CD4-positive, alpha-beta T cell treated with Interleukin-17A for 4 hours (primary cell): Measurements from ENCODE around the gene BMERB1.
"Not testable (repeated sequence)": the region's sequence is repeated elsewhere in the genome, so short reads cannot be mapped to it uniquely, and the experiment has no call there.

Experiments
- DNase-seq: peaks from one replicate; pipeline ENCODE4 v3.0.0-alpha.2; 2020; ENCODE audit warnings: mixed read lengths

BMERB1 gene

DNA sequence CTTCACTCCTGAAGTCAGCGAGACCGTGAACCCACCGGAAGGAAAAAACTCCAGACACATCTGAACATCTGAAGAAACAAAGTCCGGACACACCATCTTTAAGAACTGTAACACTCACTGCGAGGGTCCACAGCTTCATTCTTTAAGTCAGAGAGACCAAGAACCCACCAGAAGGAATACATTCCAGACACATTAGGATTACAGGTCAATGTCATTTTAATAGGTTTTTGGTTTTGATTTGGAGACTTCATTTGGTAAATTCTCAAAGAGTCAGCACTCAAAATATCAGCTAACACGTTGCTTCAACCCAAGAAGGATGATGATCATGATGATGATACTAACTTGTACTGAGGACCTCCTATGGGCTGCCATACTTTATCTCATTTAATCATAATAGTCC lies 7.6 kb upstream of the BMERB1 start:
- DNase-seq: no peak

DNA sequence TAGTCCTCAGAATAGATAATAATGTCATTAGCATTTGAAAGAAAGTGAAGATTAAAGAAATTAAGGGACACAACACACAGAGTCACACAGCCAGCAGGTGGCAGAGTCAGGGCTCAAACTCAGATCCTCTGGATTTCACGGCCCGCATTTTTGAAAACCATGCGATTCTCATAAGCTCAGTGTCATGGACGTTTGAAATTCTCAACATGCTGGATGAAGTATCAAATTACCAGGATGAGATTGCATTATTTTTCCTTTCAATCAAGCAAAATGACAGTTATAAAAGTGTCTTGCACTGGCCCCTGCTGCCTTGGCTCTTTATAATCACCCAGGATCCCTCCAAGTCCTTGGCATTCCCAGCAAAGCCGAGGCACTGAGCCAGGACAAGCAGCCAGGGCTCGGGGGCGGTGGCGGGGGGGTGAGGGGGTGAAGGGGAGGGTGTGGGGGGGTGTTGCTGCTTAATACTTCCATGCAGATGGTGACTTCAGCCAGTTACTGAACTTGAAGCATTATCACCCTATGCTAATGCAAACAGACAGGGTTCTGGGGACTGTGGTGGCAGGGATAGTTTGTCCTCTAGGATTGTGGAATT lies 6.6 kb upstream of the BMERB1 start:
- peak; percentile 72 for DNase-seq

DNA sequence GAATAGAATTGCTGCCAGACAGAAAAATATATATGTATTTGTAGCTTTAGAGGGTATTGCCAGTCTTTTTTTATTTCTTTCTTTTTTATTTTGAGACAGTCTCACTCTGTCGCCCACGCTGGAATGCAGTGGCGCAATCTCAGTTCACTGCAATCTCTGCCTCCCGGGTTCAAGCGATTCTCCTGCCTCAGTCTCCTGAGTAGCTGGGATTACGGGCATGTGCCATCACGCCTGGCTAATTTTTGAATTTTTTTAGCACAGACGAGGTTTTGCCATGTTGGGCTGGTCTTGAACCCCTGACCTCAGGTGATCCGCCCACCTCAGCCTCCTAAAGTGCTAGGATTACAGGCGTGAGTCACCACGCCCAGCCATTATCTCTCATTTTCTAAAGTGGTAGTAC lies 3.5 kb upstream of the BMERB1 start:
- DNase-seq: not testable (repeated sequence)

DNA sequence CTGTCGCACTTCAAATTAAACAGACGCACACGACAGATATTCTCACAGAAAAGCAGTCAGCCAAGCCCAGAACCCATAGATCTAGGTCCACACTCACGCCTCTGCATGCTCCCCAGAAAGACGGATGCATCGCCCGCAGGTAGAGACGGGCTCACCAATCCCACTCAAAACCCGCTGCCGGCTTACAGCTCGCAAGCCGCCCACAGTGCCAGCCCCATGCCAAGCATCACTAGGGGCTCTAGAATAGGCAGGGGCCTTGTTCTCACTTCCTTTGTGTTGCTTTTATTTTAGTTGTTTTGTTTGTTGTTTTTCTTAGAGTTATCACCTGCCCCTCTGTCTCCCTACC lies 336 bp upstream of the BMERB1 start:
- DNase-seq: no peak

DNA sequence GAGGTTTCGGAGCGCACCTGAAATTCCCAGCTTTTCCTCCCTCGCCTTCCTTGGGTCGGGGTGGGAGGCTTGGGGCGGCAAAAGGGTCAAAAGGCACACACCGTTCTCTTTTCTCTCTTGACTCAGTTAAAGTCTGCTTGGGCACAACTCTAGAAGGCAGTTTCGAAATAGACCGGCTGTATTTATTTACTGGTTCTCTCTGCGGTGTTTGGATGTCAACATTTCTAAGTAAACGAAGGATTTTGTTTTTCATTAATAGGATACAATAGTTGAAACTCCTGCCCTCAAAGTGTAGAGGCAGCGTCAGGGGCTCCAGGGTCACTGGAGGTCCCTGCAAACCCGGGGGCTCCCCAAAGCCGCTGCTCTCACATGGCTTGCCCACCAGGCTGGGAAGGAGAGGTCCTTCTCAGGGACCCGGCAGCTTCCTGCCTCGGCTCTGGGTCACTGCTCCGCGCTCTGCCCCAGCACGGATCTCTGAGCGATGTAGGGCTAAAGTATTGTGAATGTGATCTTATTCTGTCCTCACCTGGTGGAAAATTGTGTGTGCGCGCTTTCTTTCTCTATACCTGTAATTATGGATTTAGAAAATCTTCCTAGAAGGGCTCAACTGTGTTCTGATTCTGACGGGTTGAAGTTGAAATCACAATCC lies 952 bp downstream of the BMERB1 start:
- DNase-seq: no peak

DNA sequence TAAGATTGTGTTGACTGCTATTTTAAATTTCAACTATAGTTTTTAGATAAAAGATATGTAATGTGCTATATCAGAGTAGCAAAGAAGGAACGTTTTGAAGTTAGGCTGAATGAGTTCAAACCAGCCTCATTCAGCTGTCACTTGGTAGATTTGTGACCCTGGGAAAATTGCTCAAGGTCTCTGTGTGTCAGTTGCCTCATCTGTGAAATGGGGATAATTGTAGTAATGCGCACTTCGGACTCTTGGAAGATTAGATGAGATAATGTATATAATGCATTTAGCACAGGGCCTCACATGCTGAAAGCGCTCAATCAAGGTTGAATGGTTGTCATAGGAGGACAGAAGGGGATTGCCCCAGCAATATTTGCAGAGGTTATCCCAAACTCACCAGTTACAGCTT lies 4.7 kb downstream of the BMERB1 start:
- DNase-seq: no peak

DNA sequence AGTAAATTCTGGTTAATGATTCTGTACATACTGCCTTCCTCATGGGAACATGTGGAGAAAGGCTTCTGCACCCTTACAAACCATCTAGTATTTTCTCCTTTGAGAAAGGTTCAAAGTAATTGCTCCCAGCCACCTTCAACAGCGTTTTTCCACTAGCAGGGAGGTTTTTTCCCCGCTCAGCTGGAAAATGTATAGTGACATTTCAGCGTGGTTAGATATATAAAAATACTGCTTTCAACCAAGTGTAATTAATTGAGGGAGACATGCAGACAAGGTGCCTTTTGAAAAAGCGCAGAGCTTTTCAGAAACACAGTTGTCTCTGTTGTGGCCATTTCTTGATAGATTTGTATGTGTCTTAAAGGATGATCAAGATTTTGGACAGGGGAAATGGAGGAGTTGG lies 5.1 kb downstream of the BMERB1 start:
- no peak for DNase-seq

DNA sequence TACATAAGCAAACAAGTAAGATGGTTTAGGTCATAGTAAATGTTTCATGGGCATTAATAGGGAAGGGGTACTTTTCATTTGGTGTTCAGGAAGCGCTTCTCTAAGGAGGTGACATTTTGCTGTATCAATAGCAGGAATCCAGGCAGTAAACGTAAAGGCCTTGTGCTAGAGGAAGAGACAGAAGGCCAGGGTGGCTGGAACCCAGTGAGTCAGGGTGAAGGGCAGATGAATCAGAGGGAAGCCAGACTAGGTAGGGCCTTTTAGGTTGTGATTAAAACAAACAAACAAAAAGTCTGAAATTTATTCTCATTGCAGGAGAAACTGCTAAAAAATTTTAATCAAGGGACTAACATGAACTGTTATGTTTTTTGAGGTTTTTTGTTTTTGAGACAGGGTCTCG lies 6.5 kb downstream of the BMERB1 start:
- DNase-seq: no peak

DNA sequence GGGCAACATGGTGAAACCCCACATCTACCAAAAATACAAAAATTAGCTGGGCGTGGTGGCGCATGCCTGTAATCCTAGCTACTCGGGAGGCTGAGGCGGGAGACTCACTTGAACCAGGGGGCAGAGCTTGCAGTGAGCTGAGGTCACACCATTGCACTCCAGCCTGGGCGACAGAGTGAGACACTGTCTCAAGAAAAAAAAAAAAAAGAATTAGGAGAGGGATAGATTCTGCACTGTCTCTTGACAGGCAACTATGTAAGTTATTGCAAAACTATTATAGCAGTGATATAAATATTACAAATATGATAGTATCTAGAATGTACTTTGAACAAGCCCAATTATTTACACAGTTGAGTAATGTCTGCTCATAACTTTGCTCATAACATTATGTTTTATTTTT lies 7.8 kb downstream of the BMERB1 start:
- DNase-seq: not testable (repeated sequence)

DNA sequence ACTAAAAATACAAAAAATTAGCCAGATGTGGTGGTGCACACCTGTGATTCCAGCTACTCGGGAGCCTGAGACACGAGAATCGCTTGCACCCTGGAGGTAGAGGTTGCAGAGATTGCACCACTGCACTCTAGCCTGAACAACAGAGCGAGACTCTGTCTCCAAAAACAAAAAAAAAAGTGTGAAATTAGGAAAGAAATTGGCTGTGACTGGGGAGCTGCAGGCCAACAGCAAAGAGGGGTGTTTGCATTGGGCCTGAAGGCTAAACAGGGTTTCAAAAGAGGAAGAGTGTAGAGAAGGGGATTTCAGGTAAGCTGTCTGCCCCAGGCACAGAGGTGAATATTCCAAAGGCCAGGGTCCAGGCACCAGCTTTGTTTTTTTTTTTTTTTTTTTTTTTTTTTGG lies 9.4 kb downstream of the BMERB1 start:
- no peak for DNase-seq

DNA sequence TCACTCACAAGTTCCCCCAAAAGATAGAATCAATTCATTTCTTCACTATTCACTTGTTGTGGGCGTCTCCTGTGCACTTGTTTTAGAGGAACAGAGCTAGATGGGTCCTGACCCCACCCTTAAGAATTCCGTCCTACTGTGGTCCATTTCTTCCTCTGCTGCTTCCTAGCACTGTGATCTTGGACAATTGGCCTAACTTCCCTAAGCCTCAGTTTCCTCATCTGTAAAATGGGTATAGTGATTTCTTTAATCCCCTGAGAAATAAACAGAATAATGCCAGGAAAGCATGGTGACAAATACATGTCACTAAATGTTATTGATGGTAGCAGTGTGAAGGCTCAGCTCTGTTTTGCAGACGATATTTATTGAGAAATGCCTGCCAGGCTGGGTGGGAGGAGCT lies 9.9 kb downstream of the BMERB1 start:
- no peak for DNase-seq

DNA sequence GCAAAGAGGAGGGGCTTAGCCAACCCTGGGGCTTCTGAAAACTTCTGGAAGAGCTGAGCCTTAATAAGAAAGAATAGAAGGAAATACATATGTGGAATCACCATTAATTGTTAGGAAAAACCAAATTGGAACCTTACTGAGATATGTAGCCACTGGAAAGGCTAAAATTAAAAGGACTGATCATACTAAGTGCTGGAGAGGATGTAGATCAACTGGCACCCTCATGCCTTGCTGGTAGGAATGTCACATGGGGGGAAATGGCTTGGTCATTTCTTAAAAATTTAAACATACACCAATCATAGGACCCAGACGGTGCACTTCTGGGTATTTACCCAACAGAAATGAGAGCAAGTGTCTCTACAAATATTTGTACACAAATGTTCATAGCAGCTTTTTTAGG lies 11.1 kb downstream of the BMERB1 start:
- DNase-seq: no peak

DNA sequence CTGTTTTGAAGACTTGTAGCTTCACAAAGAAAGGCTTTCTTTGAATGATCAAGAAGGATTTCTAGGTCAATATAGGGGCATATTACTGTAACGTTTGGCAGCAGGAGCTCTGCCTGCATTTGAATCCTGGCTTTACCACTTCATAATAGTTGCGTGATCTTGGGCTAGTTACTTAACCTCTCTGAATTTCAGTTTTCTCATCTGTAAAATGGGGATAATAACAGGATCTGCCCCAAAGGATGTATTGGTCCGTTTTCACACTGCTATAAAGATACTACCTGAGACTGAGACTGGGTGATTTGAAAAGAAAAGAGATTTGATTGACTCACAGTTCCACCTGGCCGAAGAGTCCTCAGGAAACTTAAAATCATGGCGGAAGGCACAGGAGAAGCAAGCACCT lies 12.5 kb downstream of the BMERB1 start:
- DNase-seq: no peak

DNA sequence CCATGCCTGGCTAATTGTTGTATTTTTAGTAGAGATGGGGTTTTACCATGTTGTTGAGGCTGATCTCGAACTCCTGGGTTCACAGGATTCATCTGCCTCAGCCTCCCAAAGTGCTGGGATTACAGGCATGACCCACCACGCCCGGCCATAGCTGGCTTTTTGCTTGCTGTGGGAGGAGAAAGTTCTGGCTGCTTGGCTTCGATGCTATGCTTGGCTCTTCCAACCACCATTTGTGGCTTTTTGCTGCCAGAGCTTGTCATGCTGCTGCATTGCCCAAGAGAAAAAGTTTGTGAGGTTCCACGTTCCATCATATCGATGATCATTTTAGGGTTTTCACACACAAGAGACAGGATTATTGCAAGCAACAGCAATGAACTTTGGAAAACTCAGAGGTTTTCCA lies 16.2 kb downstream of the BMERB1 start:
- no peak for DNase-seq

DNA sequence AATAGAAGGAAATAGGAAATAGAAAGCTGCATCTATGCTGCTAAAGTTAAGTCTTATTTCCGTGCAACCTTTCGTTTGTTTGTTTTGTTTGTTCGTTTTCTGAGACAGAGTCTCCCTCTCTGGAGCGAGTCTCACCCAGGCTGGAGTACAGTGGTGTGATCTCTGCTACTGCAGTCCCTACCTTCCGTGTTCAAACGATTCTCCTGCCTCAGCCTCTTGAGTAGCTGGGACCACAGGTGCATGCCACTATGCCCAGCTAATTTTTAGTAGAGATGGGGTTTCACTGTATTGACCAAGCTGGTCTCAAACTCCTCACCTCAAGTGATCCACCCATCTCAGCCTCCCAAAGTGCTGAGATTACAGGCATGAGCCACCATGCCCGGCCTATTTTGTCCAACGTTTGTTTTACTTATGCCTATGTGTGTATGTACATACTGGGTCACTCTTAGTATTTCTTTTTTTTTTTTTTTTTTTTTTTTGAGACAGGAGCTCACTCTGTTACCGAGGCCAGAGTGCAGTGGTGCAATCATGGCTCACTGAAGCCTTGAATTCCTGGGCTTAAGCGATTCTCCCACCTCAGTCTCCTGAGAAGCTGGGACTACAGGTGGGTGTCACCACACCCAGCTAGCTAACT lies 16.8 kb downstream of the BMERB1 start:
- no peak for DNase-seq

DNA sequence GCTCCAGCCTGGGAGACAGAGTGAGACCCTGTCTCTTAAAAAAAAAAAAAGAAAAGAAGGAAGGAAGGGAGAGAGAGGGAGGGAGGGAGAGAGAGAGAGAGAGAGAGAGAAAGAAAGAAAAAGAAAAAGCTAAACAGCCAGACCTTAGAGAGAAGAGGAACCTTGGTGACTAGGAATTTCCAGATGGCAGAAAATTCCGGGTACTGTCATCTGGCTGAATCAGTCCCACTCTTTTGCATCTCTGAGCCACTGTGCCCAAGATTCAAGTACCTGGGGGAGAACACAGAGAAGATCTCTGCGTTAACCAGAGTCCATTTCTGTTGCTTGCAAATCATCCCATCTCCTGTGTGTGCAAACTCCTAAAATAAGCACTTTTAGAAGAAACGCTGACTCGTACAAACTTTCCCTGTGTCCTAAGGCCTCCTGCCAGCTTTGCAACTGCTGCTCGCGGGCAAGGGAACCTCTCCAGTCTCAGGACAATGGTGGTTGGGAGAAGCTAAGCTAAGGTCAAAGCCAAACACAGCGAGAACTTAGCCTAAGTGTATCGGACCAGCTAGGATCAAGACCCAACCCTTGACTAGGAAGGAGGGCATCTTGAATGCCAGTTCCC lies 18.0 kb downstream of the BMERB1 start:
- DNase-seq: no peak

DNA sequence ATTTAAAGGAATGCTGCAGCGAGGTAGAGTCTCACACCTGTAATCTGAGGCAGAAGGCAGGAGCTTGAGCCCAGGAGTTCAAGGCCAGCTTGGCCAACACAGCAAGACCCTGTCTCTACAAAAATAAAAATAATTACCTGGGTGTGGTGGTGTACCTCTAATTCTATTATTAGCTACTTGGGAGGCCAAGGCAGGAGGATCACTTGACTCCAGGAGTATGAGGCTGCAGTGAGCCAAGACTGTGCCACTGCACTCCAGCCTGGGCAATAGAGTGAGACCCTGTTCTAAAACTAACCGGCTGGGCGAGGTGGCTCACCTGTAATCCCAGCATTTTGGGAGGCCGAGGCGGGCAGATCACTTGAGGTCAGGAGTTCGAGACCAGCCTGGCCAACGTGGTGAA lies 18.9 kb downstream of the BMERB1 start:
- not testable (repeated sequence) for DNase-seq

DNA sequence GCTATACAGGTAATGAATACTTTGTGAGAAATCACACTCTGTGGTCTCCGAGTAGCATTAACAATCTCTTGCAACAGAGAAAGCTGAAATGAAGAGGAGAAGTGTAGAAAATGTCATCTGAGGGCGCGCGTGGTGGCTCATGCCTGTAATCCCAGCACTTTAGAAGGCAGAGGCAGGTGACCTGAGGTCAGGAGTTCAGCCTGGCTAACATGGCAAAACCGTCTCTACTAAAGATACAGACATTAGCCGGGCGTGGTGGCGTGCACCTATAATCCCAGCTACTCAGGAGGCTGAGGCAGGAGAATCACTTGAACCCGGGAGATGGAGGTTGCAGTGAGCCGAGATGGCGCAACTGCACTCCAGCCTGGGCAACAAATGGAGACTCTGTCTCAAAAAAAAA lies 20.5 kb downstream of the BMERB1 start:
- DNase-seq: not testable (repeated sequence)

DNA sequence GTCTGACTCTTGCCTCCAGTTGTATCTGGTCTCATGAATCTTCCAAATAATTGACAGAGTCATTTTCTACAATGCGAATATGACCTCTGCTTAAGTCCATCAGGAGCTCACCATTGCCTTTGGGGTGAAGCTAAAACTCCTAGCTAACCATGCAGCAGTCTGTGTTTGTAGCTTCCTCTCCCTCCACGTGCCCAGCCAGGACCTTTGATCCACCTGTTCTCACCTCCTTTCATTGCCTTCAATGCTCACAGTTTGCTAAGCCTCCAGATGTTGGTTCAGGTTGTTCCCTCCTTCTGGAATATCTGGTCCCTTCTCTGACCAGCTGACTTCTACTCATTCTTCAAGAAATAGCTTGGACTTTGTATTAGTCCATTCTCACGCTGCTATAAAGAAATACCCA lies 23.0 kb downstream of the BMERB1 start:
- no peak for DNase-seq

DNA sequence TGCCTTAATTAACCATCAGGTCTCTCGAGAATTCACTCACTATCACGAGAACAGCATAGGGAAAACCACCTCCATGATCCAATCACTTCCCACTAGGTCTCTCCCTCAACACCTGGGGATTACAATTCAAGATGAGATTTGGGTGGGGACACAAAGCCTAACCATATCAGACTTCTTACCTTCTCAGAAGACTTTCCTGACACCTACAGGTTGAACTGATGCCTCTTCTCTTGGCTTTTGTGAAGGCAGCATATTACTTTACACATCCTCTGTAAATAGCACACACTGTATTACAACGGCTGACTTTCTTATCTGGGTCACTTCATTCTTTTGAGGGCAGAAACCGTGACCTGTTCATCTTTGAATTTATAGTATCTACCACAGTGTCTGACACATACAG lies 23.6 kb downstream of the BMERB1 start:
- no peak for DNase-seq

DNA sequence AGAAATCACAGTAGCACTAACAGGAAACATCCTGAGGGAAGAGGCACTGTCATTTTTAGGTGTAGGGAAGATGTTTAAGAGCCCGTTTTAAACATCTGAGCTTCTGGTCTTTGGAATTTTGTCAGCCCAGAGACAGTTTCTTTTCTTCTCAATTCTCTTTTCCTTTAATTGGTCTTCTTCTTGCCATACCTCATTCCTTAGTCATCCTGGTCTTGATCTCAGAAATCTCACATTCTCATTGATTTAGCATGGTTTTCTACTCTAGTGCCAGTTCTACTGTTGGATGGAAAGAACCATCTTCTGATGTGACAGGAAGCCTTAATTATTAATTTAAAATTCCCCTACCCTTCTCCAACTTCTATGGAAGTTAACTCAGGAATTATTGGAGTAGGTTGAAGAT lies 25.4 kb downstream of the BMERB1 start:
- no peak for DNase-seq

DNA sequence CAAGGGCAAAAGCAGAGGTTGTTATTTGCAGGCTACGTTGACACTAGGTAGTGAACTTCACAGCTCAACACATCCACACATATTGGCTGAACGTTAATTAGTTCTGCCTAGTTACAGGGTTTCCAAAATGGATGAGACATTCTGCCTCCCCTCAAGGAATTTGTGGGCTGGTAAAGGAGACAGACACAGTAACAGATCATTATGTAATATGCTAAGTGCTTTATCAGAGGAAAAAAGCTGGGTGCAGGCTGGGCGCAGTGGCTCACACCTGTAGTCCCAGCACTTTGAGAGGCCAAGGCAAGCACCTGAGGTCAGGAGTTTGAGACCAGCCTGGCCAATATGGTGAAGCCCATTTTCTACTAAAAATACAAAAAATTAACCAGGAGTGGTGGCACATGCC lies 26.2 kb downstream of the BMERB1 start:
- DNase-seq: no peak

DNA sequence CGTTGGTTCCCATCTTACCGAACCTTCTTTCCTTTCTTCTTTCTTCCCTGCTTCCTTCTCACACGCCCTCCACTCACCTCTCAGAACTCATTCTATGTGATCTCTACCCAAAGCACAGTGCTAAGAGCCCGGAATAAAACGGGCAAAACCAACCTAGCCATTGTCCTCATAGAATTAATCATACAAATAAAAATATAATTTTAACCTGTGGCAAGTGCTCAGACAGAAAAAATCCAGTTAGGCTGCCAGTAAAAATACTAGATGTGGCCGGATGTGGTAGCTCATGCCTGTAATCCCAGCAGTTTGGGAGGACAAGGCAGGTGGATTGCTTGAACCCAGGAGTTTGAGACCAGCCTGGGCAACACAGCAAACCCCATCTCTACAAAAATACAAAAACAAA lies 27.0 kb downstream of the BMERB1 start:
- no peak for DNase-seq

DNA sequence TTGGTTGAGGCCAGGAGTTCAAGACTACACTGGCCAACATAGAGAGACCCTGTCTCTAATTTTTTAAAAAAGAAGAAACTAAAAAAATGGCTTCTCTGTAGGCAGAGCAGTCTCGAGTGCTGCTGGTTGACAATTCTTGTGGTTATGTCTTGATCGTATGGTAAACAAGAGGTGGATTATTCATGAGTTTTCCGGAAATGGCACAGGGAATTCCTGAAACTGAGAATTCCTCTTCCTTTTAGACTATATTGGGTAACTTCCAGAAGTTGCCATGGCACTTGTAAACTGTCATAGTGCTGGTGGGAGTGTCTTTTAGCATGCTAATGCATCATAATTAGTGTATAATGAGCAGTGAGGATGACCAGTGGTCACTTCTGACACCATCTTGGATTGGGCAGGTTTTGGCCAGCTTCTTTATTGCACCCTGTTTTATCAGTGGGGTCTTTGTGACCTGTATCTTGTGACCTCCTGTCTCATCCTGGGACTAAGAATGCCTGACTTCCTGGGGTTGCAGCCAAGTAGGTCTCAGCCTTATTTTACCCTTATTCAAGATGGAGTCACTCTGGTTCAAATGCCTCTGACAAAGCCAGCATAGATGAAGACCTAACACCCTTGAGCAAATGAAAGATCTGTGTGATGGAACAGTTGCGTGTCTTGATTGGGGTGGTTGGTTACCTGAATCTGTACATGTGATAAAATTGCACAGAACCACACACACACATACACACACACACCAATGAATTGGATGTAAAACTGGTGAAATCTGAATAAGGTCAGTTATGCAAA lies 30.2 kb downstream of the BMERB1 start:
- DNase-seq: no peak
